HG02642 (cell line): ENCODE measurements around the gene PGGHG.
"Not testable (repeated sequence)": the region's sequence is repeated elsewhere in the genome, so short reads cannot be mapped to it uniquely, and the experiment has no call there.

Source experiments
- ATAC-seq: cut with Tn5 transposase; IDR thresholded peaks from one replicate; pipeline ENCODE4 v1.9.1; 2021; ENCODE audit warnings: mild to moderate bottlenecking; ENCODE audit not compliant: unreplicated experiment, poor library complexity

PGGHG gene

GRCh38 chr11:311013-311748 lies 22.3 kb downstream of the PGGHG start:
- ATAC-seq, result peak; percentile 39

DNA sequence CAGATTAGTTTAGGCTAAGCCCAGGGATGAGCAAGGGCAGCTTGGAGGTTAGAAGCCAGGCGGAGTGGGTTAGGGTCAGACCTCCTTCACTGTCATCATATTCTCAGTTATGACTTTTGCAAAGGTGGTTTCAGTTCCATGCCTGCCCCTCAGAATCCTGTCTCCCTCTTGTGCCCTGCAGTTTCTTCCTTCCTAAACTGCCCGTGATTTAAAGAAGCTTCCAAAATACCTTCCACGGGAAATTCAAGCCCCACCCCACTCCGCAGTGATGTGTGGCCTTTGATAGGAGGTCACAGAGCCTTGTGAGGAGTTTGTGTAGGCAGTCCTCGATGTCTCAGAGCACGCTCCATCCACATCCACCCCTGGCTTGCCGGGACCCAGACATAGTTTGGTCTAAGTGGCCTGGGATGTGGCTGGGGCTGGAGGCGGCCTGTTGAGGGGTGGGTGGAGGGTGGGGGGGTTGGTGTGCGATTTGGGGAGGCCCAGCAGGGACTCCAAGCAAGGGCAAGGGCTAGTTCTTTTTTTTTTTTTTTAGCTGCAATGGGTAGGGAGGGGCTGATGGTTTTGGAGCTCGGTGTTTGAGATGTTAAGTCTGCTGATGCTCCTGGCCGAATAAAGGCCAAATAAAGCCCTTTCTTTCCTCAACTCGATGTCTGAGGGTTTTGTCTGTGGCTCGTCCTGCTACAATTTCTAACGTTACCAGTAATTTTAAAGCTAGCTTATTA lies 23.3 kb downstream of the PGGHG start:
- no peak for ATAC-seq

GRCh38 chr11:313304-313786 lies 24.4 kb downstream of the PGGHG start:
- peak; percentile 5 for ATAC-seq

GRCh38 chr11:313787-314553 lies 25.0 kb downstream of the PGGHG start, which contains the start of gene IFITM1:
Gene IFITM1 (plus strand): TSS chr11:314040. CDS start chr11:314171, 131 bp downstream.
- ATAC-seq, result peak; percentile 22

GRCh38 chr11:314554-314875 lies 25.6 kb downstream of the PGGHG start:
- ATAC-seq, result not testable (repeated sequence)

GRCh38 chr11:315051-315481 lies 26.1 kb downstream of the PGGHG start:
- no peak for ATAC-seq

DNA sequence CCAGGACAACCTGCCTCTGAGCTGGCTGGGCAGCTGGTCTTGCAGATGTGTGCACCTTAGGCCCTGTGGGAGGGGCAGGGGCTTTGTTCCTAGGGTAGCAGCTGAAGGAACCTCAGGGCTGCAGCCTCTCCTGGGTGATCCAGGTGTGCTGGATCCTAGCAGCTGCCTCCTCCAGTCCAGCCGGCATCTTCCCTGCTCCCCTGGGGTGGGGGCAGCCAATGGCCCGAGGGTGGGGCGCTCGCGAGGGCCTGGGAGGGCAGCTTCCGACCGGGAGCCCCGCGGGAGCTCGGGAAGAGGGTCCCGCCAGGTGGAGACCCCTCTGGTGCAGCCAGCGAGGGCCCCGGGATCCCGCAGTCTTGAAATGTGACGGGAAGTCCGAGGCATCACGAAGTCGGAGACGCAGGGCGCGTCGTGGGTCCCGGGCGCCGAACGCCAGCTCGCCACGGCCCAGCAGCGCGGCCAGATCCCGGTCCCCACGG lies 26.6 kb downstream of the PGGHG start:
- no peak for ATAC-seq

DNA sequence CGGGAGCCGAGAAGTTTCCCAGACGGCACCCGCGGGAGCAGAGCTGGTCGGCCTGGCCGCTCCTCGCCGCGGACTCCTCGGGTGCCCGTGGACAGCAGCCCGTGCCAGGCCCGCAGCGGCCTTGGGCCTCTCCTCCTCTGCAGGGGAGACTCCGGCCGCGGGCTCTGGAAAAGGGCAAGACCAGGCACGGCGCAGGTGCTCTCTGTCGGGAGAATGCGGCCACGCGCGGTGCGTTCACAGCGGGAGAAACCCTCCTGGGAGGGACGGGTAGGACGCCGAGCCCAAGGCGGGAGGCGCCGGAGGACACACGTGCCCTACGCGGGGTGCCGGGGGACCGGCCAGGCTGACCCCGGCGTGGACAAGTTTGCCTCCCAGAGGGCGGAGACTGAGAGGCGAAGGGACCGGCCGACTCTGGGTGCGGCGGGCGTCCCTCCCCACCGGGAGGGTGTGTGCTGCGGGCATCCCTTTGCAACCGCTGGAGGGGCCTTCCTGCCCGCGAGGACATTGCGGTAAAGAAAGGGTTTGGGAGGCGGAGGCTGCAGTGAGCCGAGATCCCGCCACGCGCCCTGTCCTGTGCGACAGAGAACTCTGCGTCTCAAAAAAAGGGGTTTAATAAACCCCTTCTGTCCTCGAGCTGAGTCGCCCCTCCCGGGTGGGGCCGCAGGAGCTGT lies 27.2 kb downstream of the PGGHG start:
- no peak for ATAC-seq

DNA sequence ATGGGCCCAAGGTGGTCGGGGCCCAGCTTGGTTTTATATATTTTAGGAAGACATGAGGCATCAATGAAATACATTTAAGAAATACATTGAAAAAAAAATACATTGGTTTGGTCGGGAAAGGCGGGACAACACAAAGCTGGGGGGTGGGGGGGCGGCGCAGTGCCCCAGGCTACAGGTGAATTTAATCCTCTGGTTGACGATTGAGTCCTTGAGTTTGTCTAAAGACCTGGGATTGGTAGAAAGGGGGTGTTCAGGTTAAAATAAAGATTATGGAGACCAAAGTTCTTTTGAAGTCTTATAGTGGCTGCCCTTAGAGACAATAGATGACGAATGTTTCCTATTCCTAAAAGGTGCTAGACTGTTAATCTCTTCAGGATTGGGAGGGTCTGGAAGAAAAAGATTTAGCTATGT lies 28.0 kb downstream of the PGGHG start:
- ATAC-seq, result no peak

- ATAC-seq, result not testable (repeated sequence)
Observed at GRCh38 chr11:317668-318404, 28.9 kb downstream of the PGGHG start.

DNA sequence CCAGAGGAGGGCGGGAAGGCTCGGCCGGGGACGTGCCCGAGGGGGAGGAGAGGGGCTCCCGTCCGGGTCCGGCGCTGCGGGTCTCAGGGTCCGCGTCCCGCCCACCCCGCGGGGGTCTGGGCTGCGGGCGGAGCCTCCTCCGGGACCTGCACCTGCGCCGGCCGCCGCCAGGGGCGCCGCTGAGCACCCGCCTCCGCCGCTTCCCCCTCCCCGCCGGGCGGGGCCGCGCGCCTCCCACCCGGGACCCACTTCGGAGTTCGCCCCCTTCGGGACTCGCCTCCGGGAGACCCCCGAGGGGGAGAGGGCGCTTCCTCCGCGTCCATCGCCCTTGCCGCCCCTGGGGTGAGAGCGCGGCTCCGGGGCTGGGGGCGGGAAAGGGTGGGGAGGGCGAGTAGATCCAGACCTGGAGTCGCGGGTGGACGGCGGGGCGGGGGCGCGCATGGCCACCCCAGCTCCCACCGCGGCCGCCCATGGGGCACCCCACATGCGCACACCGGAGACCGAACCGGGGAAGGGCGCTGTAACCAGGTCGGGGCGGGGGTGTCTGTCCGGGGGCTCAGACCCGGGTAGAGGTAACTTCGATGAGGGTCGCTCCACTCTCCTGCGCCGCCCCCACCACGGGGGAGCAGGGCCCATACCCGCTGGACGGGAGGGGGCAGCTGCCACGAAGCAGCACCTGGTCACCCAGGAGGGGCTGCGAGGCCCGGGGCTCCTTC lies 29.6 kb downstream of the PGGHG start:
- peak; percentile 57 for ATAC-seq

DNA sequence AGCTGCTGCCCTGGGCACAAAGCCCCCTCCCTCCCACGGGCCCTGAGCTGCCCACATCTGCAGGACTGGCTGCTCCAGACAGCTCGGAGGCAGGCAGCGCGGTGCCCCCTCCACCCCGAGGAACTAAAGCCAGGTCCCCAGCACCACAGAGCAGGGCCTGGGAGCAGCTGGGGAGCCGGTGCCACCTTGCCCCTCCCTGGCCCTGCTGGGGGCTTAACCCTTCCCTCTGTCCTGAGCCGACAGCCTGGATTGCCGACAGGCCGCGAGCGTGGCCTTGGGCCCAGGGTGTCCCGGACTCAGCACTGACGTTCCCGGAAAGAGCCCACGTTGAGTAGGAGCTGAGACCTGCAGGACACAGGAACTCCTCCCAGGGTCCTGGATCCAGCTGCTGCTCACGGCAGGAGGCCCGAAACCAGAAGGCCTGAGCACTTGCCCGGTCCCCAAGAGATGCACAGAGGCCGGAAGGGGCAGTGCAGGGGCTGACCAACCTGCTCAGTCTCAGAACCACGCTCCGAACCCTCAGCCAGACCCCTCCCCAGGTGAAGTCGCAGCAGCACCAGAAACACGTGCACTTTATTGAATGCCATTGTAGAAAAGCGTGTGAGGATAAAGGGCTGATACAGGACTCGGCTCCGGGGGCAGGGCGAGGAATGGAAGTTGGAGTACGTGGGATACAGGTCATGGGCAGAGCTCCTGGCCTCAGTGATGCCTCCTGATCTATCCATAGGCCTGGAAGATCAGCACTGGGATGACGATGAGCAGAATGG lies 30.4 kb downstream of the PGGHG start:
- peak; percentile 13 for ATAC-seq

DNA sequence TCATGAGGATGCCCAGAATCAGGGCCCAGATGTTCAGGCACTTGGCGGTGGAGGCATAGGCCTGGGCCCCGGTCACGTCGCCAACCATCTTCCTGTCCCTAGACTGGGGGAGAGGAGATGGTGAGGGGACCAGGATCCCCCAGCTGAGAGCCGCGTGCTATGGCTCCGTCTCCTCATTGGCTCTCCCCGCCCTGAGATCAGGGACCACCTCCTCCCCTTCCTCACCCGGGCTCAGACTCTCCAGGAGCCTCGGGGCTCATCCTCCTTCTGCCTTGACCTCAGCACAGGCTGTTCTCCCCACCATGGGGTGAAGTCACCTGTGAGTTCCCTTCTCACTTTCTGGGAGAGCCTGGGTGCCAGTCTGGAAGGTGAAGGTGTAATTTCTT lies 31.0 kb downstream of the PGGHG start:
- not testable (repeated sequence) for ATAC-seq

DNA sequence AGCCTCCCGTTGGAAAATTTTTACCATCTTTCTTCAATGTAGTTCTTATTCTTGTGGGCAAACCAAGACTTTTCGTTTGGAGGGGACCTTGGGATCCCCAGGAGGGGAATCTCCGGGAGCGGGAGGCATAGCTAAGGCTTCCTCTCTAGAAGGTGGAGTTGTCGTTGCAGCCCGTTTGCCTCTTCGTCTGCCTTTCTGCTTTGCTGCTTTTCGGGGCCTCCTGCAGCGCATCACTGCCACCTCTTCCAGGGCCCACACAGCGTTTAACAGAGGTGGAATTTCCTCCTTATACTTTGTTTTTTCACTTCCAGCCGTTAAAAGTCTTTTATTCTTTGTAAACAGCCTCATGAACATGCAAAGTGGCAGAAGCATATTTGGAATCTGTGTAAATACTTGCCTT lies 35.2 kb downstream of the PGGHG start:
- ATAC-seq, result no peak

- not testable (repeated sequence) for ATAC-seq
Observed at GRCh38 chr11:324593-325517, 35.9 kb downstream of the PGGHG start.

GRCh38 chr11:325796-326591 lies 37.1 kb downstream of the PGGHG start:
- no peak for ATAC-seq

GRCh38 chr11:326592-326841 lies 37.6 kb downstream of the PGGHG start:
- ATAC-seq, result no peak
